Ishikawa (cell line): ENCODE measurements around the gene TBC1D8B.

ENCODE experiments used
- CEBPB ChIP-seq: IDR thresholded peaks from 2 replicates; pipeline ENCODE4 v1.6.1; 2012
- CREB1 ChIP-seq: IDR thresholded peaks from 2 replicates; pipeline ENCODE4 v1.6.1; 2012; ENCODE audit warnings: low read depth
- EP300 ChIP-seq: IDR thresholded peaks from 2 replicates; pipeline ENCODE4 v1.6.1; 2012; ENCODE audit warnings: borderline replicate concordance
- FOXM1 ChIP-seq: IDR thresholded peaks from 2 replicates; pipeline ENCODE4 v1.6.1; 2012; ENCODE audit warnings: low read depth, borderline replicate concordance
- TAF1 ChIP-seq: IDR thresholded peaks from 2 replicates; pipeline ENCODE4 v1.6.1; 2012; ENCODE audit warnings: low read depth, mild to moderate bottlenecking
- ZBTB7A ChIP-seq: IDR thresholded peaks from 2 replicates; pipeline ENCODE4 v1.6.1; 2012; ENCODE audit warnings: low read depth
- TF ChIP-seq, protein P1 (sequence below): IDR thresholded peaks from 2 replicates; pipeline ENCODE4 v1.6.1; 2012; ENCODE audit warnings: low read depth, mild to moderate bottlenecking

DNA sequence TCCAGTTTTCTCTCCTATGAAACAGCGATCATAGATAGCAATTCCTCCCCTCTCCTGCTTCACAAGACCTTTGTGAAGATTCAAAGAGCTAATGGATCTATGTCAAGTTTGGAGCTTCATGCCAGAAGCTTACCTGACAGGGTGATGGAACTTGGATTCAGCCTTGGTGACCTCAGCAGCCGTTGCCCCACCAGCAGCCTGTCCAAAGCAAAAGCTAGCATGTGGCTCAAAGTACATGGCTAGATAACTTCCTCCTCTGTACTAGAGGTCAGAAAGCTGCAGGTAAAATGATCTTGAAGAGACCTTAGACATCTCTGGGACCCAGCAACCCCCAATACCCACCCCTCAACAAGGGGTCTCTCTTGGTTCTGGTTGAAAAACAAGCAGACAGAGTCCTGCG is 98.9 kb downstream of the TBC1D8B start:
- TF ChIP-seq CREB1, result no peak
- TF ChIP-seq TAF1, result no peak
- TF ChIP-seq CEBPB, result no peak
- TF ChIP-seq, protein P1, sequence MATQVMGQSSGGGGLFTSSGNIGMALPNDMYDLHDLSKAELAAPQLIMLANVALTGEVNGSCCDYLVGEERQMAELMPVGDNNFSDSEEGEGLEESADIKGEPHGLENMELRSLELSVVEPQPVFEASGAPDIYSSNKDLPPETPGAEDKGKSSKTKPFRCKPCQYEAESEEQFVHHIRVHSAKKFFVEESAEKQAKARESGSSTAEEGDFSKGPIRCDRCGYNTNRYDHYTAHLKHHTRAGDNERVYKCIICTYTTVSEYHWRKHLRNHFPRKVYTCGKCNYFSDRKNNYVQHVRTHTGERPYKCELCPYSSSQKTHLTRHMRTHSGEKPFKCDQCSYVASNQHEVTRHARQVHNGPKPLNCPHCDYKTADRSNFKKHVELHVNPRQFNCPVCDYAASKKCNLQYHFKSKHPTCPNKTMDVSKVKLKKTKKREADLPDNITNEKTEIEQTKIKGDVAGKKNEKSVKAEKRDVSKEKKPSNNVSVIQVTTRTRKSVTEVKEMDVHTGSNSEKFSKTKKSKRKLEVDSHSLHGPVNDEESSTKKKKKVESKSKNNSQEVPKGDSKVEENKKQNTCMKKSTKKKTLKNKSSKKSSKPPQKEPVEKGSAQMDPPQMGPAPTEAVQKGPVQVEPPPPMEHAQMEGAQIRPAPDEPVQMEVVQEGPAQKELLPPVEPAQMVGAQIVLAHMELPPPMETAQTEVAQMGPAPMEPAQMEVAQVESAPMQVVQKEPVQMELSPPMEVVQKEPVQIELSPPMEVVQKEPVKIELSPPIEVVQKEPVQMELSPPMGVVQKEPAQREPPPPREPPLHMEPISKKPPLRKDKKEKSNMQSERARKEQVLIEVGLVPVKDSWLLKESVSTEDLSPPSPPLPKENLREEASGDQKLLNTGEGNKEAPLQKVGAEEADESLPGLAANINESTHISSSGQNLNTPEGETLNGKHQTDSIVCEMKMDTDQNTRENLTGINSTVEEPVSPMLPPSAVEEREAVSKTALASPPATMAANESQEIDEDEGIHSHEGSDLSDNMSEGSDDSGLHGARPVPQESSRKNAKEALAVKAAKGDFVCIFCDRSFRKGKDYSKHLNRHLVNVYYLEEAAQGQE, result no peak
- TF ChIP-seq FOXM1, result no peak
- TF ChIP-seq EP300, result no peak
- no peak for TF ChIP-seq ZBTB7A
